Nephron progenitor cell (in vitro differentiated cells): ENCODE results near the gene TUBB4B.

ENCODE experiments used
- DNase-seq: peaks from one replicate; pipeline ENCODE4 v3.0.0; 2021
- H3K27ac Mint-ChIP-seq: 2 replicates; pipeline ENCODE4 v1.8.0; 2021; ENCODE audit warnings: mild to moderate bottlenecking, moderate library complexity, mixed read lengths
- H3K27me3 Mint-ChIP-seq: 2 replicates; pipeline ENCODE4 v1.8.0; 2021; ENCODE audit warnings: mild to moderate bottlenecking, low read depth, mixed read lengths; ENCODE audit not compliant: poor library complexity
- H3K36me3 Mint-ChIP-seq: 2 replicates; pipeline ENCODE4 v1.8.0; 2021; ENCODE audit warnings: low read depth, mixed read lengths
- H3K4me1 Mint-ChIP-seq: 2 replicates; pipeline ENCODE4 v1.8.0; 2021; ENCODE audit warnings: mixed read lengths
- H3K4me3 Mint-ChIP-seq: 2 replicates; pipeline ENCODE4 v1.8.0; 2021; ENCODE audit warnings: mild to moderate bottlenecking, moderate library complexity, mixed read lengths
- H3K9me3 Mint-ChIP-seq: 2 replicates; pipeline ENCODE4 v1.8.0; 2021; ENCODE audit warnings: mild to moderate bottlenecking, moderate library complexity, mixed read lengths
- TF ChIP-seq, protein P1 (sequence below): fragments of 200-600 bp; sonication (generic); IDR thresholded peaks from 2 replicates; pipeline ENCODE4 v1.5.0; 2021; ENCODE audit warnings: antibody characterized with exemption

Gene TUBB4B

DNA sequence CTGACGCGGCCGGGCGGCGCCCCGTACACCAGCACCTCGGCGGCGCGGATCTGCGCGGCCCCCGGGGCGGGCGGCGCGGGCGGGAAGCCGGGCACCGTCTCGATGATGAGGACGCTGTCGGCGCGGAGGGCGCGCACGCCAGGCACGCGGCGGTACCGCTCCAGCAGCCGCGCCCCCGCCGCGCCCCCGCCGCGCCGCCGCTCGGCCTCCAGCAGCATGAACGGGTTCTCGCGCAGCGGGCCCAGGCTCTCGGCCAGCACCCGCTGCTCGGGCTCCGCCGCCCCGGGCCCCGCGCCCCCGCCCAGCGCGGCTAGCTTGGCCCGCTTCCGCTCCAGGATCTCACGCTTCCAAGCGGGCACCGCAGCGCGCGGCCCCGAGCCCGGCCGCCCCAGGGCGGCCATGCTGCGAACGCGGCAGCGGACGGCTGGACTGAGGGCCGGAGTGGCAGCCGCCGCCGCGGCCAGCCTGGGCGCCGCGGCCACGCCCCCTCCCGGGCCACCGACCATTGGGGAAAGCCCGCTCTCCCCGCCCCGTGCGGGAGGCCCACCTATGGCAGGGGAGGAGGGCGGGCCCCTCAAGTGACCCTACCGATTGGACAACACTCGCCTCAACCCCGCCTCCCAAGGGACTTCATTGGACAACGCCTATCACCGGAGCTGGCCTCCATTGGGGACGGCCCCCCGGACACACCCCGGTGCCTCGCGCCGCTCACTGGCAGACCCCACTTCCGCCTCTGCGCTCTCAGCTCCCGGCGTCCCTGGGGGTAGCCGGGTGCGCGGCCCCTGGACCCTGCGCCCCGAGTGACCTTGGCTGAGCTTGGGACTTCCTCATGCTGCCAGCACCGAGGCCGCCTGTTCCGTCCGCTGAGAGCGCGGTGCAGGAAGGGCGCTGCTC, 40.5 kb upstream of the TUBB4B start, which contains the start of gene TPRN:
TPRN (minus strand) TSS at position 431 of the 894 bp plus-strand sequence; CDS start at position 401, 30 bp downstream.
- Mint-ChIP-seq H3K4me1 (peaks cover 42% of the 10 kb centered on the region), H3K27me3 (no peaks in the 10 kb centered on the region), H3K4me3 (peak within 1 kb of the TSS; percentile 84), H3K27ac (peak within 1 kb of the TSS; percentile 68), H3K9me3 (no peaks in the 10 kb centered on the region), H3K36me3 (no peaks in the 10 kb centered on the region)
- TF ChIP-seq, protein P1, sequence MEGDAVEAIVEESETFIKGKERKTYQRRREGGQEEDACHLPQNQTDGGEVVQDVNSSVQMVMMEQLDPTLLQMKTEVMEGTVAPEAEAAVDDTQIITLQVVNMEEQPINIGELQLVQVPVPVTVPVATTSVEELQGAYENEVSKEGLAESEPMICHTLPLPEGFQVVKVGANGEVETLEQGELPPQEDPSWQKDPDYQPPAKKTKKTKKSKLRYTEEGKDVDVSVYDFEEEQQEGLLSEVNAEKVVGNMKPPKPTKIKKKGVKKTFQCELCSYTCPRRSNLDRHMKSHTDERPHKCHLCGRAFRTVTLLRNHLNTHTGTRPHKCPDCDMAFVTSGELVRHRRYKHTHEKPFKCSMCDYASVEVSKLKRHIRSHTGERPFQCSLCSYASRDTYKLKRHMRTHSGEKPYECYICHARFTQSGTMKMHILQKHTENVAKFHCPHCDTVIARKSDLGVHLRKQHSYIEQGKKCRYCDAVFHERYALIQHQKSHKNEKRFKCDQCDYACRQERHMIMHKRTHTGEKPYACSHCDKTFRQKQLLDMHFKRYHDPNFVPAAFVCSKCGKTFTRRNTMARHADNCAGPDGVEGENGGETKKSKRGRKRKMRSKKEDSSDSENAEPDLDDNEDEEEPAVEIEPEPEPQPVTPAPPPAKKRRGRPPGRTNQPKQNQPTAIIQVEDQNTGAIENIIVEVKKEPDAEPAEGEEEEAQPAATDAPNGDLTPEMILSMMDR = no peak
- peak; percentile 99 for DNase-seq

DNA sequence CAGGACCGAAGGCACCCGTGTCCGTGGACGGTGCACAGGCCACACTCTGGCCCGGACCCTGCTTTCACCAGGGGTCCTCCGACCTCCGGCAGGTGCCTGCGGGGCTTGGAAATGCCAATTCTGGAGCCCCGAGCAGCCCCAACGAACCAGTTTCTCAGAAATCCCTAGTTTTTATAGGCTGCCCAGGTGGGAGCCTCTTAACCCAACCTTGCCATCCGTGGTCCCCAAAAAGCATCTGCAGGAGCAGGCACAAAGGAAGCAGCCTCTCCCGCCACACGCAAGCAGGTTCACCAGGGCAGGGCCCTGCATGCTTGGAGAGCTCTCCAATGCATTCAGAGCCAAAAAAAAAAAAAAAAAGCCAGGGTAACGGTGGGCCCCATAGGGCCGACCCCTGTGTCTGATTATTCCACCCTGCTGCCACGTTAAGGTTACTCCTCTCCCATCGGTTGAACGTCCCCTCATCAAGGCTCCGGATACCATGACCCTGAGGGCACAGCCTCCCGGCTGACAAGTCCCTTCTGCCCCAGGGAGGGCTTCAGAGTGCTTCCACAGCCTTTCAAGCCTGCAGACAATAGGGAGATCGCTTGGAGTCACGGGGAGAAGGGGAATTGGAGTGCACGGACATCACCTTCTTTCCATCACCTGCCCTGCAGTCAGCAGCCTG, 39.8 kb upstream of the TUBB4B start:
- Mint-ChIP-seq H3K27ac (peak overlapping the region; percentile 68), H3K4me3 (peak overlapping the region; percentile 84), H3K9me3 (no peaks in the 10 kb centered on the region), H3K27me3 (no peaks in the 10 kb centered on the region), H3K36me3 (no peaks in the 10 kb centered on the region), H3K4me1 (peaks cover 49% of the 10 kb centered on the region)
- TF ChIP-seq, protein P1 = no peak
- no peak for DNase-seq

DNA sequence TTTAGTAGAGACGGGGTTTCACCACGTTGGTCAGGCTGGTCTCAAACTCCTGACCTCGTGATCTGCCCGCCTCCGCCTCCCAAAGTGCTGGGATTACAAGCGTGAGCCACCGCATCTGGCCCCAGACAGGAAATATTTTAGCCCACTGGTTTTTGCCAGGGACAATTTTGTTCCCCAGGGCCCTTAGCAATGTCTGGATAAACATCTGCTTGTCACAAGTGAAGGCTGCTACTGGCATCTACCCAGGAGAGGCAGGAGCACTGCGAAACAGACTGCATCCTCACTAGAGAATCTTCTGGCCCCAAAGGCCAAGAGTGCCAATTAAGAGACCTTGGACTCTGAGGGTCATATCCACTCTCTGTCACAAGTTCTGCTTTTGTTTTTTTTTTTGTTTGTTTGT, 38.1 kb upstream of the TUBB4B start:
- peaks cover 63% of the 10 kb centered on the region for H3K4me1 Mint-ChIP-seq
- peak overlapping the region; percentile 15 for H3K4me3 Mint-ChIP-seq
- H3K27ac Mint-ChIP-seq = no peak overlapping the region
- TF ChIP-seq, protein P1 = no peak
- H3K27me3 Mint-ChIP-seq = no peaks in the 10 kb centered on the region
- no peaks in the 10 kb centered on the region for H3K9me3 Mint-ChIP-seq
- peaks cover 10% of the 10 kb centered on the region for H3K36me3 Mint-ChIP-seq
- no peak for DNase-seq

DNA sequence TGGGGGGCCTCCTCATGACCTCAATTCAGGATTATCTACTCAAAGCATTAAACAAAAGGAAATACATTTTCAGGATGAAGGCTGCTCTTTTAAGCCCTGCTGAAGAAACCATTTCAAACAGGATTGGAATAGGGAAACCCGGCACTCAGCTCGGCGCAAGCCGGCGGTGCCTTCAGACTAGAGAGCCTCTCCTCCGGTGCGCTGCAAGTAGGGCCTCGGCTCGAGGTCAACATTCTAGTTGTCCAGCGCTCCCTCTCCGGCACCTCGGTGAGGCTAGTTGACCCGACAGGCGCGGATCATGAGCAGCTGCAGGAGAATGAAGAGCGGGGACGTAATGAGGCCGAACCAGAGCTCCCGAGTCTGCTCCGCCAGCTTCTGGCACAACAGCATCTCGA, 36.4 kb upstream of the TUBB4B start:
- Mint-ChIP-seq H3K27me3 (no peaks in the 10 kb centered on the region), H3K4me1 (peaks cover 55% of the 10 kb centered on the region), H3K27ac (peak overlapping the region; percentile 85), H3K9me3 (no peaks in the 10 kb centered on the region), H3K36me3 (peaks cover 10% of the 10 kb centered on the region), H3K4me3 (peak overlapping the region; percentile 96)
- TF ChIP-seq, protein P1 = no peak
- DNase-seq = no peak

DNA sequence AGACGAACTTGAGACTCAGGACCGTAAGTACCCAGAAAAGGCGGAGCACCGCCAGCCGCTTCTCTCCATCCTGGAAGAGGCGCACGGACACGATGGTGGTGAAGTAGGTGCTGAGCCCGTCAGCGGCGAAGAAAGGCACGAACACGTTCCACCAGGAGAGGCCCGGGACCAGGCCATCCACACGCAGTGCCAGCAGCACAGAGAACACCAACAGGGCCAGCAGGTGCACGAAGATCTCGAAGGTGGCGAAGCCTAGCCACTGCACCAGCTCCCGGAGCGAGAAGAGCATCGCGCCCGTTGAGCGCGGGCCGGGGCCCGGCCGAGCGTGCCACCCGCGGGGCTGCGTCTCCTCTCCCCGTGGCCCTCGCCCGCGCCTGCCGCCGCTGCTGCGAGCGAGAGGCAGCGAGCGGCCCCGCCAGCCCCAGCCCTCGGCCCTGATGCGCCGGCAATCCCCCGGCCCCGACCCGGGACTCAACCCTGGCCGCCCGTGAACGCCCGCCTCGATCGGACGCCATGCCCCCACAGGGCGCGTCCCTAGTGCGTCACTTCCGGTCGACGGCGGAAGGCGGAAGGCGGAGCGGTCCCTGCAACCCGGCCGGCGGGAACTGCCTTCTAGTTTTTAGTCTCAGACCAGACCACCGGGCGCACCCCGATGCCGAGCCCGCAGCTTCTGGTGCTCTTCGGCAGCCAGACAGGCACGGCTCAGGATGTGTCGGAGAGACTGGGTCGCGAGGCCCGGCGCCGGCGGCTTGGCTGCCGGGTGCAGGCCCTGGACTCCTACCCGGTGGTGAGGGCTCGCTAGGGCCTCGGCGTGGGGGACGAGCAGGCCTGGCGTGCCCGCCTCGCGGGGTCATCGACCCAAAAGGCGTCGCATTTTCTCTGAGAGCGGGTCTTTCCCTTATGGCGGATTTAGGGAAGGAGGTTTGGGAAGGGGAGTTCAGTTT, 35.7 kb upstream of the TUBB4B start, which contains the start of the genes NDOR1 and TMEM203:
NDOR1 (plus strand) TSS at position 575 of the 944 bp plus-strand sequence; CDS start at position 653, 78 bp downstream.
TMEM203 (minus strand) TSS at position 523 of the 944 bp plus-strand sequence; CDS start at position 289, 234 bp downstream.
- Mint-ChIP-seq H3K4me3 (peak within 1 kb of the TSS; percentile 96), H3K27me3 (no peaks in the 10 kb centered on the region), H3K36me3 (peaks cover 10% of the 10 kb centered on the region), H3K4me1 (peaks cover 55% of the 10 kb centered on the region), H3K9me3 (no peaks in the 10 kb centered on the region), H3K27ac (peak within 1 kb of the TSS; percentile 97)
- TF ChIP-seq, protein P1 = no peak
- peak; percentile 98 for DNase-seq
